Renal pelvis (tissue), 4 donors: Measurements from ENCODE around the gene FAM228B. TPM values are rescaled to one million over a fixed set of nuclear protein-coding genes. Genes with fewer than 3 reads are reported as not detected.
"Not testable (repeated sequence)": the region's sequence is repeated elsewhere in the genome, so short reads cannot be mapped to it uniquely, and the experiment has no call there.

ENCODE experiments used
- DNase-seq: peaks from one replicate; pipeline ENCODE4 v3.0.0-alpha.2; 2013
- polyA plus RNA-seq, 3 donors: library from polyadenylated mRNA; unstranded; fragments of 120-200 nt; gene quantifications; one replicate each; pipeline ENCODE4 v1.2.1, GENCODE V29; 2013; ENCODE audit not compliant: insufficient read length in 3 of 3

Gene FAM228B
- polyA plus RNA-seq, 3 donors: 20.7 to 34.0 (median 28.6) TPM

DNA sequence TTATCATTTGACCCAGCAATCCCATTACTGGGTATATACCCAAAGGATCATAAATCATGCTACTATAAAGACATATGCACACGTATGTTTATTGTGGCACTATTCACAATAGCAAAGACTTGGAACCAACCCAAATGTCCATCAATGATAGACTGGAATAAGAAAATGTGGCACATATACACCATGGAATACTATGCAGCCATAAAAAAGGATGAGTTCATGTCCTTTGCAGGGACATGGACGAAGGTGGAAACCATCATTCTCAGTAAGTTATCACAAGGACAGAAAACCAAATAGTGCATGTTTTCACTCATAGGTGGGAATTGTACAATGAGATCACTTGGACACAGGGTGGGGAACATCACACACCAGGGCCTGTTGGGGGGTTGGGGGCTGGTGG, 22.5 kb upstream of the FAM228B start:
- DNase-seq: not testable (repeated sequence)

DNA sequence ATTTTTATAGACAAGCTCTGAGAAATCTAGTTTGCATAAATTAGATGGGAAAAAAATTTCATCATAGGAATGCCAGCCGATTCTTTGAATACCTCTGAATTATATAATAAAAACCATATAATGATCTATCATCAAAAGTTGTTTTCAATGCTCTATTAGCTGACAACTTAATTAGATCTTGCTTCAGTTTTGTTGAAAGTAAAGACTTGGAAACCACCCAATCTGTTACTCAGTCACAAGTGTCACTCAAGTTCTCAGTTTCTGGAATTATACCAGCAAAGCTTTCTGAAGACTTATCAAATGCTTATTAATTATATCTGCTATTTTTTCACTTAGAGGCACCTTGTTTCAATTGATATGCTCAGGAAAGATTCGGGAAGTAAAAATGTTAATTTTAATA, 21.3 kb upstream of the FAM228B start:
- no peak for DNase-seq

DNA sequence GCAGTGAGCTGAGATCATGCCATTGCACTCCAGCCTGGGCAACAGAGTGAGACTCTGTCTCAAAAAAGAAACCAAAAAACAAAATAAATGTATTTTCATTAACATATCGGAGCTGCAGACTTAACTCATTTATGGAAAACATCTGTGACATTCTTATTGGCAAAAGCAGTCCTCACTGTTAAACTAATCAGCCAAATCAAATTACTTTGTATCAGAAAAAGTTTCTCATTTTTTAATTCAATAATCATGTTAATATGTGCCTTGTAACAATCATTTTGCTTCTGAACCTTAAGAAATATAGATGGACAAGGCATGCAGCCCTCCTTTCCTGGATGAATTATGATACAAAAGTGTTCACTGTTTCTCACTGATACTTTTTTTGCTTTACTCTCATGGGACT, 20.6 kb upstream of the FAM228B start:
- DNase-seq: no peak

DNA sequence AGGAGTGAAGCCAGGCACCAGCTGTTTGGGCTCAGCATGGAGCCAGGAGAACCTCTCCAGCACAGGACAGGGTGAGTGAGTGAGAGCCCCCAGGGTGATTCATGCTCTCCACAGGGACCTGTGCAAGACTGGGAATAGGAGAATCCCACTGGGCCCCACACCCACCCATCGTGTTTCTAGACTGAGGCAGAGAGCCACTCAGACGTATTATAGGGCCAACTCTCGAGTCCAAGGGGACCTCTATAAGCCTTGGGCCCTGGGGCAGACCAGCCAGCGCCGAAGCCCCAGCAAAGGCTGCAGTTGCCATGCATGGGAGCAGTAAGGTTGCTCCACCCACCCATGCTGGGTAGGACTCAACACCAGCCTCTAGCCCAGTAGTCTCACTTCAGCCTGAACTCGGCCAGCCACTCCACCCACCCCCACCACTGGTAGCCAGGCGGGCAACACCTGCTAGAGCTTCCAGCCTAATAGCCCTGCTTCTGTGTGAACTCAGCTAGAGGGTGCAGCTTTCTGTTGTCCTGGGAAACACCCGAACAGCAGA, 19.1 kb upstream of the FAM228B start:
- DNase-seq: no peak

DNA sequence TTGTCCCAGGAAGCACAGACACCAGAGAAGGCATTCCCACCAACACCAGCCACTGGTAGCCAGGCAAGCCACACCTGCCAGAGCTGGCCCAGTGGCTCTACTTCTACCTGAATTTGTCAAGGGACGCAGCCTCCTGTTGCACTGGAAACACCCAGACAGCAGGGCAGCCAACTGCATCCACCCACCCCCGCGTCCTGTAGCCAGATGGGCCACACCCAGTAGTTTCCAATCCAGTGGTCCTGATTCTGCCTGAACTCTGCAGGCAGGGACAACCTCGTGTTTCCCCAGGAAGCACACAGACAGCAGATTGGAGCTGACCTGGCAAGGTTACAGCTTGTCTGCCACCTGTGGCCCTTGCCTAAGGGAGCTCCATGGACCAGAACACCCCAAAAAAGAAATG, 18.4 kb upstream of the FAM228B start:
- DNase-seq: no peak

DNA sequence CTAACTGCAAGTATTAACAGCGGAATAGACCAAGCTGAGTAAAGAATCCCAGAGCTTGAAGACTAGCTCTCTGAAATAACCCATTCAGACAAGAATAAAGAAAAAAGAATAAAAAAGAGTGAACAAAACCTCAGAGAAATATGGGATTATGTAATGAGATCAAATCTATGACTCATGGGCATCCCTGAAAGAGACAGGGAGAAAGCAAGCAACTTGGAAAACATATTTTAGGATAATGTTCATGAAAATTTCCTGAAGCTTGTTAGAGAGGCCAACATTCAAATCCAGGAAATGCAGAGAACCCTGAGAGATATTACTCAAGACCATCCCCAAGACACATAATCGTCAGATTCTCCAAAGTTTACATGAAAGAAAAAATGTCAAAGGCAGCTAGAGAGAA, 17.5 kb upstream of the FAM228B start:
- DNase-seq: no peak

DNA sequence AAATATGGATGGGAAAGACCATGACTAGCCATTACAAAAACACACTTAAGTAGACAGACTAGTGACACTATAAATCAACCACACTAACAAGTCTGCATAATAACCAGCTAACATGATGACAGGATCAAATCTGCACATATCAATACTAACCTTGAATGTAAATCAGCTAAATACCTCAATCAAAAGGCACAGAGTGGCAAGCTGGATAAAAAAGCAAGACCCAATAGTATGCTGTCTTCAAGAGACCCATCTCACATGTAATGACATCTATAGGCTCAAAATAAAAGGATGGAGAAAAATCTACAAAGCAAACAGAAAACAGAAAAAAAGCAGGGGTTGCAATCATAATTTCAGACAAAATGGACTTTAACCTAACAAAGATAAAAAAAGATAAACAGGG, 16.5 kb upstream of the FAM228B start:
- DNase-seq: no peak

DNA sequence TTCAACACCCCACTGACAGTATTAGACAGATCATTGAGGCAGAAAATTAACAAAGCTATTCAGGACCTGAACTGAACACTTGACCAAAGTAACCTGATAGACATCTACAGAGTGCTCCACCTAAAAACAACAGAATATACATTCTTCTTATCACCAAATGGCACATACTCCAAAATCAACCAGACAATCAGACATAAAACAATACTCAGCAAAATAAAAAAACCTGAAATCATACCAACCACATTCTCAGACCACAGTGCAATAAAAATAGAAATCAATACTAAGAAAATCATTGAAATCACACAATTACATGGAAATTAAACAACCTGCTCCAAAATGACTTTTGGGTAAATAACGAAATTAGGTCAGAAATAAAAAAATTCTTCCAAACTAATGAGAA, 15.9 kb upstream of the FAM228B start:
- DNase-seq: no peak

DNA sequence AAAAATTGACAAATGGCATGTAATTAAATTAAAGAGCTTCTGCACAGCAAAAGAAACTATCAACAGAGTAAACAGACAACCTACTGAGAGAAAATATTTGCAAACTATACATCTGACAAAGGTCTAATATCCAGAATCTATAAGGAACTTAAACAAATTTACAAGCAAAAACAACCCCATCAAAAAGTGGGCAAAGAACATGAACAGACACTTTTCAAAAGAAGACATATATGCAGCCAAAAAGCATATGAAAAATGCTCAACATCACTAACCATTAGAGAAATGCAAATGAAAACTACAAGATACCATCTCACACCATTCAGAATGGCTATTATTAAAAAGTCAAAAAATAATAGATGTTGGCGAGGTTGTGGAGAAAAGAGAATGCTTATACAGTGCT, 13.8 kb upstream of the FAM228B start:
- not testable (repeated sequence) for DNase-seq

DNA sequence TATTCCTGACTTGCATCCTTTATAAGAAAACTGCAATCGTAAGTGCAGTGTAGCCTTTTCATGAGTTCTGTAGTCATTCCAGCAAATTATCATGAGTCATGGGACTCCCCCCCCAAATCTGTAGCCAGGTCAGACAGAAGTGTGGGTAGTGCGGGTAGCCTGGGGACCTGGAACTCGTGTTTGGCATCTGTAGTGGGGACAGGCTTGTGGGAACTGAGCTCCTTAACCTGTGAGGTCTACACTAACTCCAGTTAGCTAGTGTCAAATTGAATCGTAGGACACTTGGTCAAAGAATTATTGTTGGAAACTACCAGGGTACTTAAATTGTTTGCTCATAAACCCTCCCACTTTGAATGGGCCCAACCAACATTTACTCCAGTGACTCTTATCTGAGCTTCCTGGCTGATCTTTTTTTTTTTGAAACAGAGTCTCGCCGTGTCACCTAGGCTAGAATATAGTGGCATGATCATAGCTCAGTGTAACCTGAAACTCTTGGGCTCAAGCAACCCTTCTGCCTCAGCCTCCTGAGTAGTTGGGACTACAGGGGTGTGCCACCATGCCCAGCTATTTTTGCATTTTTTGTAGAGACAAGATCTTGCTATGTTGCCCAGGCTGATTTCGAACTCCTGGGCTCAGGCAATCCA, 12.5 kb upstream of the FAM228B start:
- DNase-seq: no peak

DNA sequence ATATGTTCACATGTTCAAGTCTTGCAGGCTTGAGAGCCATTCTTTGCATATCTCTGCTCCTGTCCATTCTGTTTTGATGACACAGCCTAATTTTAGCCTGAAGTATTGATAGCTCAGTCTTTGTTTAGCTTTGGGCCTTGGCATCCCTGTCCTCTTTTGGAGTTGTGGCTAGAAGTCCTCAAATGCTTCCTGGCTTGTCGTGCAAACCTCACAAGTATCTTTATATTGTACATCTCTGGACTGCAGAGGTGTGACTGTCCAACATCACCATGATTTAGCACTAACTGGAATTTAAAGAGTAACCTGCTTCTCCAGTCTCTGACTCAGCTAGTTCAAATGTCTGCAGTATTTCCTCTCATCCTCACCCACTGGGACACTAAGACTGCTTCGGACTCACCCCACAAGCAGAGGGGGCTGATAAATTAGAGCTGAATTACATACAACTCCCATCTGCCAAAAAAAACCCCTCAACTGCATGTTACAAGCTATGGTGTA, 11.8 kb upstream of the FAM228B start:
- DNase-seq: no peak

DNA sequence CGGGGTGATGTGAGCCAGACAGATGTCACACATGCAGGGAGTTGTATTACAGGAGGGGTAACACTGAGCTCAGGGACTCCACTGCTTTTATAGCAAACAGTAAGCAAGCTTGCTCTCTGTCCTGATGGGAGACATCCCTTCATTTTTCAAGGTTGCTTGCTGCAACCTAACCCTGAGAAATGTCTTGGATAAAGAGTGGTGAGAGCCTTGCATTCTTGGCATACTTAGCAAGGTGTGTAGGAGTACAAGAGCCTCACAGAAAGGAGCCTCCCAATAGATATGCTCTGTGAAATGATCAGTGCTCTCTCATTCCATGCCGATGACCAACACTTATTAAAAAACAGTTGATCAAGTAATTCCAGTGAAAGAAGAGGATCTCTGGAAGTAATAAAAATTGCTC, 8.2 kb upstream of the FAM228B start:
- no peak for DNase-seq

DNA sequence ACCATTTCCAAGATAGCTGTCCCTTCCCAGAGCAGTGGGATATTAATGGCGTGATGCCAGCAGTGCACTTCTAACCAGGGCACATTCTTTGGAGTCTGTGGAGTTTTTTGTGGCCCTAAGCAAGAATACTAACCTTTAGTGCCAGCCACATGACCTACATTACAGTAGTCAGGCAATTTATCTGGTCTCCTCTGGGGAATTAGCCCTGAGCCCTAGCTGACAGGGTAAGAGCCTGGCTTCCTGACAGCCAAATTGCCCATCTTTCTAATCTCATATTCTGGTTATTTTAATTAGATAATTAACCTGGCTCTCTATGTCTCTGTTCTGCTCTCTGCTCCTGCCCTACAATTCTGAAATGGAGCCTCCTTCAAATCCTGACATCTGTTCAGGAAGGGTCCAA, 5.4 kb upstream of the FAM228B start:
- DNase-seq: no peak

DNA sequence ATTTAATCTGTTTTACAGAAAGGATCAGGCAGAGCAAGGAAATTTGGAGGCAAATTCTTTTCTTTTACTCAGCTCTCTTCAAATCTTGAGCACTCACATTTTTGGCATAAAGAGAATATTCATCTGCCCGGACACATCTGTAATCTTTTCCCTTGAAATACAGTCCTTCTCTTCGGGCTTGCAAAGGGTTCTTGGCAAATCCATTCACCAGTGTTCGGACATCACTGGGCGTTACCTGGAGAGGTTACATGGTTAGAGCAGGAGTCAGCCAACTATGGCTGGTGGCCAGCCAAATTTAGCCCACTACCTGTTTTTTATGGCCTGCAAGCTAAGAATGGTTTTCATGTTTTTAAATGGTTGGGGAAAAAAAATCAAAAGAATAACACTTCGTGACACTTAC, 2.2 kb upstream of the FAM228B start:
- no peak for DNase-seq

DNA sequence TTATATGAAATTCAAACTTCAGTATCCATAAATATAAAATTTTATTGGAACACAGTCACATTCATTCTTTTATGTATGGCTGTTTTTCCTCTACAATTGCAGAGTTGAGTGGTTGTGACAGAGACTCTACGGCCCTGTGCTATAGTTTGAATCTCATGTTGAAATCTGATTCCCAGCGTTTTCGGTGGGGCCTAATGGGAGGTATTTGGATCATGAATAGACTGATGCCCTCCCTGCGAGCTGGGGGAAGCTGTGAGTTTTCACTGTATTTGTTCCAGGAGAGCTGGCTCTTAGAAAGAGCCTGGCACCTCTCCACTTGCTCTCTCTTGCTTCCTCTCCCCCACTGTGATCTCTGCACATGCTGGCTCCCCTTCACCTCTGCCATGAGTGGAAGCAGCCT, 1.8 kb upstream of the FAM228B start:
- no peak for DNase-seq

DNA sequence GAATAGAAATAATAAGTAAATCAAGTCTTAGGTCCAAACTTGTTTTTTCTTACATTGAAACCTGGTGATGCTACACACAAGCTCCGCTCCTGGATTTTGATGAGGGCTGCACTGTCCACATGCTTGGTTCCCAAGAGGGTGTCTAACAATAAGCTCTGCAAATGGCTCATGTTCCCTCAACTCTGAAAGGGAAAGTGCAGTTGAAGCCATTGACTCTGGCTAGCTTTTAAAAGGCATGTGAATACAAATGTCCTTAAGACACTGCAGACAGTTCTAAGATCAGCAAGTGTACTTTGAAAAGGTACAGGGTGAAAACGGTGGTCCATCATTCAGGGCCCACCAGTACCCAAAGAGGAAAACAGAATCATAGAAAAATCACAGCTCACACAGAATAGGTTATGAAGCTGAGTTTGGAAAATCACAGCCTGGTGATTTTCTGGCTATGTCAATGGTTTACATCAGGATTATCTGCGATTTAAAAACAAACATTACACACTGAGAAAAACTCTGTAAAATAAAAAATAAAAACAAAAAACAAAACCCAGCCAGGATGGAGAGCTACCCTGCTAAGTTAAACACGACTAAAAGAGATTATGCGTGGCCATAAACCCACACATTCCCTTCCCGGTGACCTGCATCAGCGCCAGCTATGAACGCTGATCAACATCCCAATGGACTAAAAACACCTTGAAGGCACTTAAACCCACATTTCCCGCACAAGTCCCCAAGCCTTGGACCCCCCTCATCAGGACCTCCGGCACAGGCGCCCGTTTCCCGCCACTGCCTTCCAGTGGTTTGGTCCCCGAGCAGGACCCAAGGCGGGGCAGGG, 689 bp upstream of the FAM228B start:
- DNase-seq: no peak

DNA sequence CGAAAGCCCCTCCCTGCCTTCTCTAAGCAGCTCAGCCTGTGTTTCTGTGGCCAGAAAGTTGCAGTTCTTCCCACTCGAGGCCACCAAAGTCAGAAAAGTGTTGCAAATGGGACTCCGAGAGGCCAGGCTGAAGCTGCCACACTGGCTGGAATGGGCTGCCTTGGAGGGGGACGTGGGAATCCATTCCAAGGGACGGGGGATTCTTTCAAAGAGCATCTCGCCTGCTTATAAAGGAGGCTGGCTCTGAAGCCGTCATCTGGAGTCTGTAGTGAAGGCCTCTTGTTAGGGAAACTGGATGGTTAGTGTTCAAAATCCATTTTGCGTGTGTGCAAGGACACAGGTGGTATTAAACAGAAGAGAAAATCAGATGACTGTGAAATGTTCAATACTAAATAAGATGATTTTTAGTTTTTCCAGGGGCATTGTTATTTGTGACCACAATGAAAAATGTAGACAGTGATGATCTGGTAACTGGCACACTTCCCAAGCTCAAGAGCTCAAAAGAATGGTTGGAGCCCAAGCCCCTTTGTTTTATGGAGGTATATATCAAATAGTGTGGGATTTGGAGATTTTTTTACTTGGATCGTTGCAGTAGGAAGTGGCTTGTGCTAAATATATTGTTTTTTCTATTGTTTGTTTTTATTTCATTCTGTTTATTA, 782 bp downstream of the FAM228B start:
- no peak for DNase-seq

DNA sequence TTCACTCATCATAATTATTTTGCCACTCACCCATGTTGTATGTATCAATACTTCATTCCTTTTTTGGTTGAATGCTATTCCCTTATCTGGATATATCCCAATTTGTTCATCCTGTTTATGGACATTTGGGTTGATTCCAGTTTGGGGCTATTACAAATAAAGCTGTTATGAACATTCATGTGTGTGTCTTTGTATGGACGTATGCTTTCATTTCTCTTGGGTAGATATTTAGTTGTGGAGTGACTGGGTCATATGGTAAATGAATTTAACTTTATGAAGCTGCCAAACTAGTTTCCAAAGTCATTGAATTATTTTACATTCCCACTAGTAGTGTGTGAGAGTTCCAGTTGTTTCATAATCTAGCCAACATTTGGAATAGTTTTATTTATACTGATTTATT, 2.7 kb downstream of the FAM228B start:
- DNase-seq: no peak

DNA sequence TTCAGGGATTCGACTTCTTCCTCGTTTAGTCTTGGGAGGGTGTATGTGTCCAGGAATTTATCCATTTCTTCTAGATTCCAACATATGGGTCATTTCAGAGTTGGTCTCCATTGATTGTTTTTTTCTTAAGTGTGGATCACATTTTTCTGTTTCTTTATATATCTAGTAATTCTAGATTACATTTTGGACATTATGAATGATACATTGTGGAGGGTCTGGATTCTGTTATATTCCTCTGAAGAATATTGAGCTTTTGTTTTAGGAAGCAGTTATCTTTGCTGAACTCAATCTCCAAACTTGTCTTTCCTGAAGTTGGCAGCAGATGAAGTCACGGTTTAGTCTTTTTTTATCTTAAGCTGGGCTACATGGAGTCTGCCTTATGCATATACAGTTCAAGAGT, 9.3 kb downstream of the FAM228B start:
- DNase-seq: no peak

DNA sequence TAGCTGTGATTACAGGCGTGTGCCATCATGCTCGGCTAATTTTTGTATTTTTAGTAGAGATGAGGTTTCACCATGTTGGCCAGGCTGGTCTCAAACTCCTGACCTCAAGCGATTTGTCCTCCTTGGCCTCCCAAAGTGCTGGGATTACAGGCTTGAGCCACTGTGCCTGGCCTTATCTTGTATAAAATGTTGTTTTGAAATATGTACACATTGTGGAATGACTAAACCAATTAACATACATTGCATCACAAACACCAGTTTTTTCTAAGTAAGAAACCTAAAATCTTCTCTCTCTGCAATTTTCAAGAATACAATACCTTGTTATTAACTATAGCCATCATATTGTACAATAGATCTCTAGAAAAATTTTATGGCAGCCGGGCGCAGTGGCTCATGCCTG, 17.0 kb downstream of the FAM228B start:
- not testable (repeated sequence) for DNase-seq

DNA sequence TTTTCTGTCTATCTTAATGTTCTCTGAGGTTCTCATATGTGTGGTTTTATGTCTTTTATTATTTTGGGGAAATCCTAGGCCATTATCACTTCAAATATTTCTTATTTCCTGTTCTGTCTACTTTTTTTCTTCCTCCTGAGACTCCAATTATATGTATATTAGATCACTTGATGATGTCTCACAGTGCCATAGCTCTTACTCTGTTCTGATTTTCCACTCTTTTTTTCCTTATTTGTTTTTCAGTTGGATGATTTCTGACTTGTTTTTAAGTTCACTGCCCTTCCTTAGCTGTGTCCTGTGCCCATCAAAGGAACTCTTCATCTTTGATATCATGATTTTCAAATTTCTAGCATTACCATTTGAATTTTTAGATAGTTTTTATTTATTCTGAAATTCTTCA, 24.1 kb downstream of the FAM228B start:
- DNase-seq: no peak

DNA sequence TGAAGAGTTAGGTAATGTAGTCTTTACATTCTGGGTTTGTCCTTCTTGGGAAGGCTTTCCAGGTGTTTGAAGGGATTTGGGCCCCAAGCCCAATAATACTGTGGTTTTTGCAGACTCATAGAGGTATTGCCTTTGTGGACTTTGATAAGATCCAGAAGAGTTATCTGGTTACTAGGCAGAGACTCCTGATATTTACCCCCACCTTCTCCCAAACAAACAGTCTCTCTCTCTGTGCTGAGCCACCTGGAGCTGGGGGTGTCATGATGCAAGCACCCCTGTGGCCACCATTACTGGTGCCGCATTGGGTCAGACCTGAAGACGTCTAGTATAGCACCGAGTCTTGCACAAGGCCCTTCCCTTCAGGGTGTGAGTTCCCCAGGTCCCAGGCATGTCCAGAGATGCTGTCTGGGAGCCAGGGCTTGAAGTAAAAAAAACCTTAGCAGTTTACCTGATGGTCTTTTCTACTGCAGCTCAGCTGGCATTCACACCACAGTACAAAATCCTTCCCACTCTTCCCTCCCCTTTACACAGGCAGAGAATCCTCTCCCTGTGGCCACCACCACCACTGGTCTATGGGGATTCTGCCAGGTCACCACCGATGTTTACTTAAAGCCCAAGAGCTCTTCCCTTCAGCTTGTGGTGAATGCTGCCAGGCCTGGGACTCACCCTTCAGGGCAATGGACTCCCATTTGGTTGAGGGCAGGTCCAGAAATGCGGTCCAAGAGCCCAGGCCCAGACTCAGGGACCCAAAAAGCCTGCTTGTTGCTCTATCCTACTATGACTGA, 29.3 kb downstream of the FAM228B start:
- DNase-seq: no peak
